HEK293 (cell line): ENCODE results near the gene ADRB1.

Experiments
- SP3 ChIP-seq: fragments of 450-650 bp; formaldehyde crosslinking; IDR thresholded peaks from 2 replicates; pipeline ENCODE4 v1.5.1; 2016; ENCODE audit warnings: missing biosample characterization, missing genetic modification characterization
- TCF7L2 ChIP-seq: IDR thresholded peaks from 2 replicates; pipeline ENCODE4 v1.6.1; 2011; ENCODE audit warnings: low read depth, mild to moderate bottlenecking, inconsistent platforms, low read length, moderate library complexity, borderline replicate concordance
- YY1 ChIP-seq: fragments of 450-650 bp; formaldehyde crosslinking; IDR thresholded peaks from 2 replicates; pipeline ENCODE4 v1.5.1; 2018; ENCODE audit warnings: missing biosample characterization, missing genetic modification characterization
- ZFP3 ChIP-seq: fragments of 450-650 bp; formaldehyde crosslinking; IDR thresholded peaks from 2 replicates; pipeline ENCODE4 v1.5.1; 2016; ENCODE audit warnings: low read depth, missing biosample characterization, missing genetic modification characterization
- ZNF302 ChIP-seq: fragments of 450-650 bp; formaldehyde crosslinking; IDR thresholded peaks from 2 replicates; pipeline ENCODE4 v1.5.1; 2016; ENCODE audit warnings: missing biosample characterization, missing genetic modification characterization, low read depth
- ZNF426 ChIP-seq: fragments of 450-650 bp; formaldehyde crosslinking; IDR thresholded peaks from 2 replicates; pipeline ENCODE4 v1.5.1; 2017; ENCODE audit warnings: missing biosample characterization, missing genetic modification characterization, mild to moderate bottlenecking, inconsistent platforms, moderate library complexity
- TF ChIP-seq, protein P1 (sequence below): fragments of 450-650 bp; formaldehyde crosslinking; IDR thresholded peaks from 2 replicates; pipeline ENCODE4 v1.5.1; 2016; ENCODE audit warnings: missing biosample characterization, missing genetic modification characterization

DNA sequence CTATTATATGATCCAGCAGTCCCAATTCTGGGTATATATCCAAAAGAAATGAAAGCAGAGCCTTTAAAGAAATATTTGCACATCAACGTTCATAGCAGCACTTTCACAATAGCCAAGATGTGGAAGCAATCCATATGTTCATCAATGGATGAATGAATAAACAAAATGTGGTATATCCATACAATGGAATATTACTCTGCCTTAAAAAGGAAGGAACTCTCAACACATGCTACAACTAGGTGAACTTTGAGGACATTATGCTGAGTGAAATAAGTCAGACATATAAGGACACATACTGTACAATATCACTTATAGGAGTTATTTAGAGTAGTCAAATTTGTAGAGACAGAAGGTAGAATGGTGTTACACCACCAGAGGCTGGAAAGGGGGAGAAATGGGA is 28.0 kb upstream of the ADRB1 start:
- TF ChIP-seq, protein P1, sequence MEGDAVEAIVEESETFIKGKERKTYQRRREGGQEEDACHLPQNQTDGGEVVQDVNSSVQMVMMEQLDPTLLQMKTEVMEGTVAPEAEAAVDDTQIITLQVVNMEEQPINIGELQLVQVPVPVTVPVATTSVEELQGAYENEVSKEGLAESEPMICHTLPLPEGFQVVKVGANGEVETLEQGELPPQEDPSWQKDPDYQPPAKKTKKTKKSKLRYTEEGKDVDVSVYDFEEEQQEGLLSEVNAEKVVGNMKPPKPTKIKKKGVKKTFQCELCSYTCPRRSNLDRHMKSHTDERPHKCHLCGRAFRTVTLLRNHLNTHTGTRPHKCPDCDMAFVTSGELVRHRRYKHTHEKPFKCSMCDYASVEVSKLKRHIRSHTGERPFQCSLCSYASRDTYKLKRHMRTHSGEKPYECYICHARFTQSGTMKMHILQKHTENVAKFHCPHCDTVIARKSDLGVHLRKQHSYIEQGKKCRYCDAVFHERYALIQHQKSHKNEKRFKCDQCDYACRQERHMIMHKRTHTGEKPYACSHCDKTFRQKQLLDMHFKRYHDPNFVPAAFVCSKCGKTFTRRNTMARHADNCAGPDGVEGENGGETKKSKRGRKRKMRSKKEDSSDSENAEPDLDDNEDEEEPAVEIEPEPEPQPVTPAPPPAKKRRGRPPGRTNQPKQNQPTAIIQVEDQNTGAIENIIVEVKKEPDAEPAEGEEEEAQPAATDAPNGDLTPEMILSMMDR (tag by site-specific recombination): no peak
- no peak for TF ChIP-seq TCF7L2
- TF ChIP-seq ZNF302 (tag by site-specific recombination): no peak
- TF ChIP-seq YY1 (tag by site-specific recombination): no peak
- no peak for TF ChIP-seq SP3 (tag by site-specific recombination)
- no peak for TF ChIP-seq ZFP3 (tag by site-specific recombination)
- TF ChIP-seq ZNF426: no peak
